Peyer's patch (tissue), 4 donors: ENCODE measurements around the gene ERVFRD-1.

ENCODE experiments used
- CTCF ChIP-seq, 6 experiments: fragments of 450-650 bp in 4 of 6; fragments of 200-600 bp in 2 of 6; sonication (generic) in 1 of 6; IDR thresholded peaks; one replicate each; pipeline ENCODE4 v1.5.1; 2017 to 2019; ENCODE audit warnings: antibody characterized with exemption in 6 of 6, mild to moderate bottlenecking in 3 of 6, moderate library complexity in 1 of 6
- POLR2A ChIP-seq, 2 donors: fragments of 450-650 bp; IDR thresholded peaks; one replicate each; pipeline ENCODE4 v1.5.1; 2017; ENCODE audit warnings: antibody characterized with exemption in 2 of 2, mild to moderate bottlenecking in 2 of 2, moderate library complexity in 2 of 2

DNA sequence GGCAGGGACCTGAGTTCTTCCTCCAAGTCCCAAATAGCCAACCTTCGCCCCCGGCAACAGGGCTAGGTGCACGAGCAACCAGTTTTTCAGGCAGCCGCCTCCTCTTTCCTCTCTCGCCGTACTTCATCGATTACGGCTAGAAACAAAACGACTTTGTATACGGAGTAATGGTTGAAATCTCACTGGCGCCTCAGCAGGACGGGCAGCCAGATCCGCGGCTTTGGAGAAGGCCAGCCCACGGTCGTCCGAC, 18.2 kb downstream of the ERVFRD-1 start:
- TF ChIP-seq CTCF (IDR thresholded peaks at IDR 0.05) = no peak
- TF ChIP-seq POLR2A (IDR thresholded peaks at IDR 0.05) = peak in 1 of 2 donors; percentile 75
